Measurements from ENCODE around the gene PAGR1.
"Not testable (repeated sequence)": the region's sequence is repeated elsewhere in the genome, so short reads cannot be mapped to it uniquely, and the experiment has no call there.

The PAGR1 gene

GRCh38 chr16:29815793-29816693 is at the start of gene PAGR1:
Gene PAGR1, plus strand, starts transcription at chr16:29816152. Its CDS starts 374 bp downstream, at chr16:29816526.
- in situ Hi-C loops (cut with MboI; ENCODE audit: low sequenced_read_pairs), result no loop called here

GRCh38 chr16:29766571-29766970 is 49.4 kb upstream of the PAGR1 start:
- no peak overlapping the region for H3K4me3 ChIP-seq
- no peaks in the 10 kb centered on the region for H3K36me3 ChIP-seq (replicated peaks)
- no peaks in the 10 kb centered on the region for H3K27me3 ChIP-seq (ENCODE audit: low read depth)
- no peaks in the 10 kb centered on the region for H3K9me3 ChIP-seq
- in situ Hi-C loops (cut with MboI; ENCODE audit: low sequenced_read_pairs), result no loop called here
- no peak for DNase-seq (ENCODE audit: low spot score in 2 of 2)
- H3K4me1 ChIP-seq, result peaks cover 4% of the 10 kb centered on the region; the same call in 1 of the 2 replicates

More at GRCh38 chr16:29815793-29816693, at the start of gene PAGR1:
- H3K9me3 ChIP-seq, result no peaks in the 10 kb centered on the region
- peak; percentile 98 for DNase-seq (ENCODE audit: low spot score in 2 of 2)
- H3K36me3 ChIP-seq (replicated peaks), result peaks cover 35% of the 10 kb centered on the region
- H3K4me3 ChIP-seq, result peak within 1 kb of the TSS; percentile 69
- H3K4me1 ChIP-seq, result peaks cover 30% of the 10 kb centered on the region
- no peaks in the 10 kb centered on the region for H3K27me3 ChIP-seq (ENCODE audit: low read depth)

- no peaks in the 10 kb centered on the region for H3K9me3 ChIP-seq
- H3K4me1 ChIP-seq, result peaks cover 4% of the 10 kb centered on the region; the same call in 1 of the 2 replicates
- no peaks in the 10 kb centered on the region for H3K27me3 ChIP-seq (ENCODE audit: low read depth)
- in situ Hi-C loops (cut with MboI; ENCODE audit: low sequenced_read_pairs), result no loop called here
- DNase-seq (ENCODE audit: low spot score in 2 of 2), result no peak
- no peaks in the 10 kb centered on the region for H3K36me3 ChIP-seq (replicated peaks)
- H3K4me3 ChIP-seq, result no peak overlapping the region
Observed at GRCh38 chr16:29767062-29767461, 48.9 kb upstream of the PAGR1 start.

- no peak for DNase-seq (ENCODE audit: low spot score in 2 of 2)
- Histone ChIP-seq H3K36me3 (replicated peaks) (no peaks in the 10 kb centered on the region), H3K4me3 (no peak overlapping the region), H3K9me3 (no peaks in the 10 kb centered on the region), H3K27me3 (ENCODE audit: low read depth) (no peaks in the 10 kb centered on the region), H3K4me1 (peaks cover 4% of the 10 kb centered on the region; the same call in 1 of the 2 replicates)
- in situ Hi-C loops (cut with MboI; ENCODE audit: low sequenced_read_pairs), result no loop called here
Observed at GRCh38 chr16:29769507-29769906, 46.4 kb upstream of the PAGR1 start.

DNA sequence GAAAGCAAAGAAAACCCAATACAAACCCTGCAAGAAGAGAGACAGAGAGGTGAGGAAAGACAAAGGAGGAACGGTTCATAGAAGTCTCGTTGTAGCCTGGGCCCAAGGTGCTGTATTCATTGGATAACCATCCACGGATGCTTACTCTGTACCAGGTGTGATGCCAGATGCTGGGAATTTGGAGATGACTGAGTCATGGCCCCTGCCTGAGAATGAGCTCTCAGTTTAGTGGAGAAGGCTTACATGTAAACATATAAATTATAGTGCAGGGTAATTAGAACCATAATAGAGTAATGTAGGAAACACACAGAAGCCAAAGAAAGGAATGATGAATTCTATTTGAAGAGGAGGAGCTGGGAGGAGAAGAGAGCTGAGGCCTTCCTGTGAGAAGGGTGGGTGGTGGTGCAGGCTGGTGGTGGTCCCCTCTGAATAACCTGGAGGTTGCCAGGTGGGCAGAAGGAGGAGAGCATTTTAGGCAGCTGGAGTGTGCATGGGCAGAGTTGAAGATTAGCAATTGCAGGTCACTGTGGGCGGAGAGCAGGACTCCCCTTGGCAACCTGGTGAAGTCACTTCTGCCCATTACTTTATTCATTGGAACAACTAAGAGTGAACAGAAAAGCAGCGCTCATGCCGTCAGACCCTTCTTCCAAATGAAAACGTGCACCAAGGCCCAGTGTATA is 45.6 kb upstream of the PAGR1 start:
- Histone ChIP-seq H3K4me1 (peaks cover 1% of the 10 kb centered on the region; the same call in 1 of the 2 replicates), H3K4me3 (no peak overlapping the region), H3K36me3 (replicated peaks) (no peaks in the 10 kb centered on the region), H3K27me3 (ENCODE audit: low read depth) (no peaks in the 10 kb centered on the region), H3K9me3 (no peaks in the 10 kb centered on the region)
- in situ Hi-C loops (cut with MboI; ENCODE audit: low sequenced_read_pairs), result no loop called here
- no peak for DNase-seq (ENCODE audit: low spot score in 2 of 2)

DNA sequence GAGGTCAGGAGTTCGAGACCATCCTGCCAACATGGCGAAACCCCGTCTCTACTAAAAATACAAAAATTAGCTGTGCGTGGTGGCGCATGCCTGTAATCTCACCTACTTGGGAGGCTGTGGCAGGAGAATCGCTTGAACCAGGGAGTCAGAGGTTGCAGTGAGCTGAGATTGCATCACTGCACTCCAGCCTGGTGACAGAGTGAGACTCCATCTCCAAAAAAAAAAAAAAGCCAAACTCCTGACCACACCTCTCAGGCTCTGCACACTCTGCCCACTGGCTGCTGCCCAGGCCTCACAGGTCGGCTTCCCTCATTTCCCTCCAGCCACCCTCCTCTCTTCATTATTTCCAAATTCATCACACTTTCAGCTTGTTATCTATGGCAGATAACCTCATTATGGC is 43.6 kb upstream of the PAGR1 start:
- H3K27me3 ChIP-seq (ENCODE audit: low read depth); in situ Hi-C loops (cut with MboI; ENCODE audit: low sequenced_read_pairs); DNase-seq (ENCODE audit: low spot score in 2 of 2); H3K36me3 ChIP-seq (replicated peaks); H3K9me3 ChIP-seq; H3K4me1 ChIP-seq; H3K4me3 ChIP-seq: not testable (repeated sequence)

DNA sequence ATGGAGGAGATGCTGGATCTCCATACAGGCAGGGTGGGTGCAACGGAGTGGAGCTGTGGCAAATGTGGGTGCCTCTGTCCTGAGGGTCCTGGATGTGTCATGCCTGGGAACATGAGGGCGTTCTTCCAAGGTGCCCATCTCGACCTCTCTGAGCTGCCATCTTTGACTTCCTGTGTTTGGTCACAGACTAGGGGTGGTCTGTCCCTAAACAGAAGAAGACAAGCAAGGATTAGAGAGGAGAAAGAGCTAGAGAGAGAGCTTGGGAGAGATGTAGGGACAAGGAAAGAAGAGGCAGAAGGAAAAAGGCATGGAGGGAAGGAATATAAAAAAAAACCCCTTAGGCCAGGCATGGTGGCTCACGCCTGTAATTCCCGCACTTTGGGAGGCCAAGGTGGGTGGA is 41.2 kb upstream of the PAGR1 start:
- in situ Hi-C loops (cut with MboI; ENCODE audit: low sequenced_read_pairs), result no loop called here
- no peak for DNase-seq (ENCODE audit: low spot score in 2 of 2)
- Histone ChIP-seq H3K27me3 (ENCODE audit: low read depth) (no peaks in the 10 kb centered on the region), H3K9me3 (no peaks in the 10 kb centered on the region), H3K4me3 (no peak overlapping the region), H3K4me1 (no peaks in the 10 kb centered on the region), H3K36me3 (replicated peaks) (no peaks in the 10 kb centered on the region)

GRCh38 chr16:29775742-29776408 is 40.1 kb upstream of the PAGR1 start:
- in situ Hi-C loops (cut with MboI; ENCODE audit: low sequenced_read_pairs), result no loop called here
- no peak for DNase-seq (ENCODE audit: low spot score in 2 of 2)

DNA sequence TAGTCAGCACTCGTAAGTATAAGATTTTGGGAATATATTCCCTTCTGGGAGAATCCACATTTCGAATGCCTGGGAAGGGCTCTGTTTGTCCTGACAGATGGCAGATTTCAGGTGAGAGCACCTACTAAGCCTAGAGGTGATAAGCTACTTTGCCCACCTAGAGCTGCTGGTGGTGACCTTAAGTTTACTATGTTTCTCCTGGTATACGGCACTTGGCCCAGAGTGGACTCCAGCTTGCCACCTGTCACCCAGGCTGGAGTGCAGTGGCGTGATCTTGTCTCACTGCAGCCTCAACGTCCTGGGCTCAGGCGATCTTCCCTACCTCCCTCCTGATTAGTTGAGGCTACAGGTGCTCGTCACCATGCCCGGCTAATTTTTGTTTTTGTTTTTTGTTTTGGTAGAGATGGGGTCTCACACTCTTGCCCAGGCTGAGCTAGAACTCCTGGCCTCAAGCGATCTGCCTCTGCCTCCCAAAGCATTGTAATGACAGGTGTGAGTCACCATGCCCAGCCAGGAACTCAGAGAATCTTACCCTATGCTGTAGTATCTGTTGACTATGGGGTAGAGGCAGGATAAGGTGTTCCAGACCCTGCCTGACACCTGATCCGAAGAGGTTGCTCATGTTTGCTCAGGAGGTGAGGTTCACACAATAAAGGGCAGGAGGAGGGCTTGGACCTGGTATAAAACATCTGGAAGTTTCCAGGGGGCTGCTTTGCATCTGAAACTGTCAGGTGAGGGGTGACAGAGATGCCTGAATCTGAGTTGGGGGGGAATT is 38.2 kb upstream of the PAGR1 start, which contains the start of gene ZG16:
Gene ZG16, plus strand, starts transcription at position 681 of the 775 bp plus-strand sequence. CDS start 1,011 bp downstream, outside the sequence.
- in situ Hi-C loops (cut with MboI; ENCODE audit: low sequenced_read_pairs), result no loop called here
- no peak for DNase-seq (ENCODE audit: low spot score in 2 of 2)
- Histone ChIP-seq H3K4me1 (no peaks in the 10 kb centered on the region), H3K36me3 (replicated peaks) (no peaks in the 10 kb centered on the region), H3K4me3 (no peak within 1 kb of the TSS), H3K27me3 (ENCODE audit: low read depth) (no peaks in the 10 kb centered on the region), H3K9me3 (no peaks in the 10 kb centered on the region)

More at GRCh38 chr16:29775742-29776408, 40.1 kb upstream of the PAGR1 start:
- H3K9me3 ChIP-seq, result no peaks in the 10 kb centered on the region
- H3K4me3 ChIP-seq, result no peak overlapping the region
- H3K36me3 ChIP-seq (replicated peaks), result no peaks in the 10 kb centered on the region
- H3K4me1 ChIP-seq, result no peaks in the 10 kb centered on the region
- no peaks in the 10 kb centered on the region for H3K27me3 ChIP-seq (ENCODE audit: low read depth)

- Histone ChIP-seq H3K4me1 (no peaks in the 10 kb centered on the region), H3K27me3 (ENCODE audit: low read depth) (no peaks in the 10 kb centered on the region), H3K9me3 (no peaks in the 10 kb centered on the region), H3K4me3 (no peak overlapping the region), H3K36me3 (replicated peaks) (no peaks in the 10 kb centered on the region)
- in situ Hi-C loops (cut with MboI; ENCODE audit: low sequenced_read_pairs), result no loop called here
- DNase-seq (ENCODE audit: low spot score in 2 of 2), result peak in 1 of 2 experiments; percentile 43
Observed at GRCh38 chr16:29779474-29779873, 36.5 kb upstream of the PAGR1 start.

DNA sequence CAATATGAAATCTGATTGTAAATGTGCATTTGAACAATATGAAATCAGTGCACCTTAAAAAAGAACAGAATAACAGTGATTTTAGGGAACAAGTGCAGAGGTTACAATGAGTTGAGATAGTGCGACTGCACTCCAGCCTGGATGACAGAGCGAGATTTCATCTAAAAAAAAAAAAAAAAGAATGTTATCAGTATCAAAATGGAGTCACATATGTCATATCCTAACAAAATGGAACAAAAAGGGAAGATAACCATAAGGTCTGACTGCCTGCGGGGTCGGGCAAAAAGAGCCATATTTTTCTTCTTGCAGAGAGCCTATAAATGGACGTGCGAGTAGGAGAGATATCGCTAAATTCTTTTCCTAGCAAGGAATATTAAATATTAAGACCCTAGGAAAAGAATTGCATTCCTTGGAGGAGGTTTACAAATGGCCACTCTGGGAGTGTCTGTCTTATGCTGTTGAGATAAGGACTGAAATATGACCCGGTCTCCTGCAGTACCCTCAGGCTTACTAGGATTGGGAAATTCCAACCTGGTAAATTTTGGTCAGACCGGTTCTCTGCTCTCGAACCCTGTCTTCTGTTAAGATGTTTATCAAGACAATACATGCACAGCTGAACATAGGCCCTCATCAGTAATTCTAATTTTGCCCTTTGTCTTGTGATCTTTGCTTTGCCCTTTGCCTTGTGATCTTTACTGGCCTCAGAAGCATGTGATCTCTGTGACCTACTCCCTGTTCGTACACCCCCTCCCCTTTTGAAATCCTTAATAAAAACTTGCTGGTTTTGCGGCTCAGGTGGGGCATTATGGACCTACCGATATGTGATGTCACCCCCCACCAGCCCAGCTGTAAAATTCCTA is 32.6 kb upstream of the PAGR1 start:
- DNase-seq (ENCODE audit: low spot score in 2 of 2); H3K27me3 ChIP-seq (ENCODE audit: low read depth); H3K9me3 ChIP-seq; H3K4me1 ChIP-seq; in situ Hi-C loops (cut with MboI; ENCODE audit: low sequenced_read_pairs); H3K4me3 ChIP-seq; H3K36me3 ChIP-seq (replicated peaks): not testable (repeated sequence)

DNA sequence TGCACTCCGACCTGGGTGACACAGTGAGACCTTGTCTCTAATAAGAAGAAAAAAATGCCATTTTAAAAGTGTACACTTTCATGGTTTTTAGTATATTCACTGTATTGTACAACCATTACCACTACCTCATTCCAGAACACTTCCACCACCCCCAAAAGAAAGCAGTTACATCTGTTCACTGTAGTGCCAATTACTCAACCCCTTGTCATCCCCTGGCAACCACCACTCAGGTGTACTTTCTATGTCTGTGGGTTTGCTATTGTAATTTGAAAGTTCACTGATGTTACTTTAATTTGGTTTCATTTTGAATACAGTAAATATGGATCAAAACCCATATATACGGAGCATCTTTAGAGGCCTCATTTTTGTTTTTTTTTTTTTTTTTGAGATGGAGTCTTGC is 31.8 kb upstream of the PAGR1 start:
- no peak overlapping the region for H3K4me3 ChIP-seq
- no peaks in the 10 kb centered on the region for H3K9me3 ChIP-seq
- in situ Hi-C loops (cut with MboI; ENCODE audit: low sequenced_read_pairs), result no loop called here
- H3K4me1 ChIP-seq, result no peaks in the 10 kb centered on the region
- no peak for DNase-seq (ENCODE audit: low spot score in 2 of 2)
- H3K36me3 ChIP-seq (replicated peaks), result no peaks in the 10 kb centered on the region
- H3K27me3 ChIP-seq (ENCODE audit: low read depth), result no peaks in the 10 kb centered on the region

Measured in HAP-1 (cell line).